ENCODE data around the gene YDJC.

DNA sequence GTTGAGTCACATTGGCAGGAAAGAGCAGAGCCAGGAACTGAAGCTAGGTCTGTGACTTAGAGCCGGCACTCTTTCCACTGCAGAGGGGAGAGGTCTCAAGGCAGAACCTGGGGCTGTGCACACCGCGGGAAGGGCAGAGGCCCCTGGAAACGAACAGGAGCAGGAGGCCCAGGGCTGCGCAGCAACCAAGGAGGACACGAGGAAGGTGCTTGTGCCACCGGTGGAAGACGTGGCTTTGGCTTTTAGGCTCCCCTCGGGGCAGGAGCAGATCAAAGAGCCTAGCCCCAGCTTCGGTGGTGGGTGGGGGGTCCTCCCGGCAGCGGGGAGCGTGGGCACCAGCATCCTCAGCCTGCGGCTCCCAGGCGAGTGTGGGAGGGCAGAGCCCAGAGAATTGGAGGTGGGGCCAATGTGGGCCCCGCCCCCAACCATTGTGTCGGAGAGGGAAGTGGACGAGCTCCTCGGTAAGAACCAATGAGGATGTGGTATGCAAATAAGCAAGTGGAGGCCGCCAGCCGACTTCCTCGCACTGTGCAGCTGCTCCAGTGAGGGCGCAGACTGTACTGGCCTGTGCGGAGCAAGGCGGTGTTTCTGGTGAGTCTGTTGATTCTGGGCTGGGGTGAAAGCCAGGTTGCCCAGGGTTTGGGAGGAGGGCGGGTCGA is 2.5 kb upstream of the YDJC start, which contains the start of gene CCDC116:
- TF ChIP-seq SMARCE1 (IDR thresholded peaks at IDR 0.05; ENCODE audit: borderline replicate concordance) (no peak), ZKSCAN1 (IDR thresholded peaks at IDR 0.05; ENCODE audit: low read length) (no peak), POLR2A (IDR thresholded peaks at IDR 0.05; ENCODE audit: insufficient read depth in 1 of 2, low read depth in 2 of 2, low read length in 2 of 2) (peak; percentile 17 to 41; a peak in 1 of 4 replicates), CTCF (CRISPR knock-in tag; IDR thresholded peaks at IDR 0.05) (no peak), KLF6 (CRISPR knock-in tag; IDR thresholded peaks at IDR 0.05) (no peak), STAT5B (CRISPR knock-in tag; IDR thresholded peaks at IDR 0.05) (no peak), NR1H2 (CRISPR knock-in tag; IDR thresholded peaks at IDR 0.05; ENCODE audit: borderline replicate concordance, low read depth) (no peak), ZBTB38 (CRISPR knock-in tag; IDR thresholded peaks at IDR 0.05) (peak; percentile 87)
